HepG2 (cell line): ENCODE data around the gene GPR179. TPM values are rescaled to one million over a fixed set of nuclear protein-coding genes. Genes with fewer than 3 reads are reported as not detected.

Experiments used
- ATF2 ChIP-seq: sonication (generic); formaldehyde crosslinking; IDR thresholded peaks from 2 replicates; pipeline ENCODE4 v1.4.0; 2020; ENCODE audit warnings: missing genetic modification reagents
- CREB3 ChIP-seq: sonication (generic); formaldehyde crosslinking; IDR thresholded peaks from 2 replicates; pipeline ENCODE4 v1.5.0; 2020; ENCODE audit warnings: missing genetic modification reagents
- ETV5 ChIP-seq: IDR thresholded peaks from 2 replicates; pipeline ENCODE4 v1.6.1; 2018; ENCODE audit warnings: missing biosample characterization, missing genetic modification reagents, inconsistent platforms, borderline replicate concordance
- FOSL2 ChIP-seq: sonication (generic); formaldehyde crosslinking; IDR thresholded peaks from 2 replicates; pipeline ENCODE4 v1.4.0; 2020; ENCODE audit warnings: missing genetic modification reagents
- FOXK1 ChIP-seq: sonication (generic); formaldehyde crosslinking; IDR thresholded peaks from 2 replicates; pipeline ENCODE4 v1.4.0; 2020; ENCODE audit warnings: low read depth, missing genetic modification reagents, borderline replicate concordance
- GATAD1 ChIP-seq: IDR thresholded peaks from 2 replicates; pipeline ENCODE4 v1.6.1; 2016; ENCODE audit warnings: missing genetic modification reagents, missing compliant biosample characterization
- IKZF5 ChIP-seq: IDR thresholded peaks from 2 replicates; pipeline ENCODE4 v1.6.1; 2018; ENCODE audit warnings: missing genetic modification reagents, mild to moderate bottlenecking, missing compliant biosample characterization
- KLF9 ChIP-seq: IDR thresholded peaks from 2 replicates; pipeline ENCODE4 v1.6.1; 2016; ENCODE audit warnings: low read depth
- MIER3 ChIP-seq: IDR thresholded peaks from 2 replicates; pipeline ENCODE4 v1.6.1; 2016; ENCODE audit warnings: missing compliant biosample characterization, borderline replicate concordance
- NCOA2 ChIP-seq: sonication (generic); formaldehyde crosslinking; IDR thresholded peaks from 2 replicates; pipeline ENCODE4 v1.8.0; 2022; ENCODE audit warnings: inconsistent platforms
- PPARG ChIP-seq: conservative IDR thresholded peaks from 2 replicates; pipeline ENCODE4 v1.6.1; 2016; ENCODE audit warnings: missing biosample characterization, missing genetic modification reagents
- SALL2 ChIP-seq: sonication (generic); formaldehyde crosslinking; IDR thresholded peaks from 2 replicates; pipeline ENCODE4 v1.8.1; 2023; ENCODE audit warnings: mild to moderate bottlenecking, missing genetic modification reagents, inconsistent platforms
- SETDB1 ChIP-seq: sonication (generic); formaldehyde crosslinking; IDR thresholded peaks from 2 replicates; pipeline ENCODE4 v1.5.1; 2020; ENCODE audit warnings: missing genetic modification reagents, mild to moderate bottlenecking, borderline replicate concordance
- SP140L ChIP-seq: sonication (generic); formaldehyde crosslinking; IDR thresholded peaks from 2 replicates; pipeline ENCODE4 v1.4.0; 2020; ENCODE audit warnings: missing genetic modification reagents, borderline replicate concordance
- THAP11 ChIP-seq: IDR thresholded peaks from 2 replicates; pipeline ENCODE4 v1.6.1; 2016; ENCODE audit warnings: missing biosample characterization, missing genetic modification reagents
- ZFAT ChIP-seq: sonication (generic); formaldehyde crosslinking; conservative IDR thresholded peaks from 2 replicates; pipeline ENCODE4 v1.8.1; 2023; ENCODE audit warnings: missing genetic modification reagents, inconsistent platforms
- ZKSCAN8 ChIP-seq: IDR thresholded peaks from 2 replicates; pipeline ENCODE4 v1.6.1; 2016; ENCODE audit warnings: borderline replicate concordance, missing genetic modification reagents, missing compliant biosample characterization
- ZMYM3 ChIP-seq: sonication (generic); formaldehyde crosslinking; IDR thresholded peaks from 2 replicates; pipeline ENCODE4 v1.5.1; 2020; ENCODE audit warnings: mild to moderate bottlenecking, missing genetic modification reagents
- ZNF143 ChIP-seq: sonication (generic); formaldehyde crosslinking; IDR thresholded peaks from 2 replicates; pipeline ENCODE4 v1.4.0; 2020; ENCODE audit warnings: missing genetic modification reagents
- ZNF280B ChIP-seq: sonication (generic); formaldehyde crosslinking; IDR thresholded peaks from 2 replicates; pipeline ENCODE4 v1.5.0; 2020; ENCODE audit warnings: missing genetic modification reagents, mild to moderate bottlenecking, borderline replicate concordance
- ZNF558 ChIP-seq: sonication (generic); formaldehyde crosslinking; IDR thresholded peaks from 2 replicates; pipeline ENCODE4 v1.9.0; 2022; ENCODE audit warnings: mild to moderate bottlenecking, missing genetic modification reagents, borderline replicate concordance
- ZNF563 ChIP-seq: sonication (generic); formaldehyde crosslinking; IDR thresholded peaks from 2 replicates; pipeline ENCODE4 v1.8.0; 2022; ENCODE audit warnings: mild to moderate bottlenecking, moderate library complexity, missing genetic modification reagents
- ZNF607 ChIP-seq: sonication (generic); formaldehyde crosslinking; IDR thresholded peaks from 2 replicates; pipeline ENCODE4 v1.5.1; 2020; ENCODE audit warnings: missing genetic modification reagents, mild to moderate bottlenecking, borderline replicate concordance
- ZNF652 ChIP-seq: IDR thresholded peaks from 2 replicates; pipeline ENCODE4 v1.6.1; 2016; ENCODE audit warnings: low read depth, borderline replicate concordance
- ZNF772 ChIP-seq: sonication (generic); formaldehyde crosslinking; IDR thresholded peaks from 2 replicates; pipeline ENCODE4 v1.5.0; 2020; ENCODE audit warnings: mild to moderate bottlenecking, missing genetic modification reagents
- ZNF891 ChIP-seq: sonication (generic); formaldehyde crosslinking; IDR thresholded peaks from 2 replicates; pipeline ENCODE4 v1.5.0; 2020; ENCODE audit warnings: mild to moderate bottlenecking, missing genetic modification reagents
- polyA plus RNA-seq, 8 experiments: library from polyadenylated mRNA; depleted of rRNA in 3 of 8; stranded (reverse) in 7 of 8; unstranded in 1 of 8; fragments of >200 nt; fragmentation: Illumina TruSeq in 4 of 8; extraction: Trizol in 4 of 8; gene quantifications; 2 replicates each; pipeline versions ENCODE4 v1.2.1 to v1.2.3, GENCODE V29; 2011 to 2016; ENCODE audit warnings: low read depth in 4 of 8, missing spikeins in 1 of 8, mixed read lengths in 1 of 8; ENCODE audit not compliant: insufficient read depth in 1 of 8
- total RNA-seq, 5 experiments: library from RNA; depleted of rRNA; stranded (reverse); fragments of >200 nt; fragmentation: Illumina TruSeq; extraction: Trizol; gene quantifications; 2 replicates each; pipeline ENCODE4 v1.2.3, GENCODE V29; 2016; ENCODE audit warnings: low read depth in 1 of 5

Gene GPR179
- total and polyA plus RNA-seq, 2 of the 13 experiments (the other 11 are each of a cell fraction or from before 2014, with no cell fraction given), result 0.03 TPM; not detected in 1

- peak; percentile 48; the same call in 1 of the 2 replicates for TF ChIP-seq FOSL2 (CRISPR knock-in tag)
- TF ChIP-seq ZNF143, result peak; percentile 39; the same call in 1 of the 2 replicates
- TF ChIP-seq MIER3 (CRISPR knock-in tag), result 0 out of 2 replicates have a peak, but pooled peaks have one; percentile 42
- no peak for TF ChIP-seq SALL2 (CRISPR knock-in tag)
- peak; percentile 69; the same call in 1 of the 2 replicates for TF ChIP-seq ATF2 (CRISPR knock-in tag)
- peak; percentile 31; the same call in 1 of the 2 replicates for TF ChIP-seq FOXK1 (CRISPR knock-in tag)
- 0 out of 2 replicates have a peak, but pooled peaks have one; percentile 48 for TF ChIP-seq KLF9 (CRISPR knock-in tag)
- no peak for TF ChIP-seq ZFAT
- TF ChIP-seq ZNF772 (CRISPR knock-in tag), result 0 out of 2 replicates have a peak, but pooled peaks have one; percentile 39
- no peak for TF ChIP-seq ZNF563 (CRISPR knock-in tag)
- TF ChIP-seq ZNF558 (CRISPR knock-in tag), result no peak
- 0 out of 2 replicates have a peak, but pooled peaks have one; percentile 29 for TF ChIP-seq PPARG (CRISPR knock-in tag)
- peak; percentile 72 for TF ChIP-seq IKZF5 (CRISPR knock-in tag)
- TF ChIP-seq SP140L (CRISPR knock-in tag), result 0 out of 2 replicates have a peak, but pooled peaks have one; percentile 56
- TF ChIP-seq ZNF652 (CRISPR knock-in tag), result no peak
- peak; percentile 25; the same call in 1 of the 2 replicates for TF ChIP-seq GATAD1 (CRISPR knock-in tag)
- peak; percentile 40 for TF ChIP-seq THAP11 (CRISPR knock-in tag)
- no peak for TF ChIP-seq CREB3 (CRISPR knock-in tag)
- TF ChIP-seq ZNF891 (CRISPR knock-in tag), result no peak; the same call in 1 of the 2 replicates
- TF ChIP-seq ZMYM3 (CRISPR knock-in tag), result 0 out of 2 replicates have a peak, but pooled peaks have one; percentile 33
- TF ChIP-seq NCOA2 (CRISPR knock-in tag), result no peak
- TF ChIP-seq SETDB1 (CRISPR knock-in tag), result 0 out of 2 replicates have a peak, but pooled peaks have one; percentile 13
- TF ChIP-seq ETV5 (CRISPR knock-in tag), result peak; percentile 6; the same call in 1 of the 2 replicates
- TF ChIP-seq ZNF607, result 0 out of 2 replicates have a peak, but pooled peaks have one; percentile 58
- no peak for TF ChIP-seq ZNF280B (CRISPR knock-in tag)
- peak; percentile 72; the same call in 1 of the 2 replicates for TF ChIP-seq ZKSCAN8 (CRISPR knock-in tag)
Observed at GRCh38 chr17:38349097-38349730, 5.5 kb upstream of the GPR179 start (continued).
